Measurements from ENCODE around the gene RBM15.

DNA sequence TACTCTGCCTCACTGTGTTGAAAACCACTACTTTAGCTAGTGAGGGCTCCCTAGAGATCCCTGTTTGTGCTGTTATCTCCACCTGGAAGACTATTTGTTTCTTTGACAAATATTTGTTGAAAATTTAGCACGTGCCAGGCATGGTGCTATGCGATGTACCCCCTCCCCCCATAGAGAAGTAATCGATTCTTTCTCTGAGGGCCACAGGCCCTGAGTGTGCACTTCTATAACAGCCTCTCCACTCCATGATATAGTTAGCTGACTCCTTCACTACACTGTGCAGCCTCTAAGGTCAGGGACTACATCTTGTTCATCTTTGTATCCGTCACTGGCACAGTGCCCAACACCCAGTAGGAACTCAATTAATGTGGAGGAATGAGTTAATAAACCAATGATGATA, 17.3 kb upstream of the RBM15 start:
- no peak for TF ChIP-seq KMT2B (CRISPR knock-in tag; IDR thresholded peaks at IDR 0.05)
- TF ChIP-seq PCBP2 (optimal IDR thresholded peaks at IDR 0.05; ENCODE audit: low read depth, low read length, poor library complexity, severe bottlenecking), result no peak
- TF ChIP-seq, protein P1, sequence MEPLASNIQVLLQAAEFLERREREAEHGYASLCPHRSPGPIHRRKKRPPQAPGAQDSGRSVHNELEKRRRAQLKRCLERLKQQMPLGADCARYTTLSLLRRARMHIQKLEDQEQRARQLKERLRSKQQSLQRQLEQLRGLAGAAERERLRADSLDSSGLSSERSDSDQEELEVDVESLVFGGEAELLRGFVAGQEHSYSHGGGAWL (CRISPR knock-in tag; IDR thresholded peaks at IDR 0.05), result no peak
- no peak for TF ChIP-seq EZH2 (conservative IDR thresholded peaks at IDR 0.05; ENCODE audit: low read depth, low read length)
- TF ChIP-seq TOE1 (CRISPR knock-in tag; IDR thresholded peaks at IDR 0.05), result no peak
- TF ChIP-seq, protein P2, sequence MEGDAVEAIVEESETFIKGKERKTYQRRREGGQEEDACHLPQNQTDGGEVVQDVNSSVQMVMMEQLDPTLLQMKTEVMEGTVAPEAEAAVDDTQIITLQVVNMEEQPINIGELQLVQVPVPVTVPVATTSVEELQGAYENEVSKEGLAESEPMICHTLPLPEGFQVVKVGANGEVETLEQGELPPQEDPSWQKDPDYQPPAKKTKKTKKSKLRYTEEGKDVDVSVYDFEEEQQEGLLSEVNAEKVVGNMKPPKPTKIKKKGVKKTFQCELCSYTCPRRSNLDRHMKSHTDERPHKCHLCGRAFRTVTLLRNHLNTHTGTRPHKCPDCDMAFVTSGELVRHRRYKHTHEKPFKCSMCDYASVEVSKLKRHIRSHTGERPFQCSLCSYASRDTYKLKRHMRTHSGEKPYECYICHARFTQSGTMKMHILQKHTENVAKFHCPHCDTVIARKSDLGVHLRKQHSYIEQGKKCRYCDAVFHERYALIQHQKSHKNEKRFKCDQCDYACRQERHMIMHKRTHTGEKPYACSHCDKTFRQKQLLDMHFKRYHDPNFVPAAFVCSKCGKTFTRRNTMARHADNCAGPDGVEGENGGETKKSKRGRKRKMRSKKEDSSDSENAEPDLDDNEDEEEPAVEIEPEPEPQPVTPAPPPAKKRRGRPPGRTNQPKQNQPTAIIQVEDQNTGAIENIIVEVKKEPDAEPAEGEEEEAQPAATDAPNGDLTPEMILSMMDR (CRISPR knock-in tag; IDR thresholded peaks at IDR 0.05), result no peak
- TF ChIP-seq MATR3 (CRISPR knock-in tag; IDR thresholded peaks at IDR 0.05), result no peak
- TF ChIP-seq, protein P3, sequence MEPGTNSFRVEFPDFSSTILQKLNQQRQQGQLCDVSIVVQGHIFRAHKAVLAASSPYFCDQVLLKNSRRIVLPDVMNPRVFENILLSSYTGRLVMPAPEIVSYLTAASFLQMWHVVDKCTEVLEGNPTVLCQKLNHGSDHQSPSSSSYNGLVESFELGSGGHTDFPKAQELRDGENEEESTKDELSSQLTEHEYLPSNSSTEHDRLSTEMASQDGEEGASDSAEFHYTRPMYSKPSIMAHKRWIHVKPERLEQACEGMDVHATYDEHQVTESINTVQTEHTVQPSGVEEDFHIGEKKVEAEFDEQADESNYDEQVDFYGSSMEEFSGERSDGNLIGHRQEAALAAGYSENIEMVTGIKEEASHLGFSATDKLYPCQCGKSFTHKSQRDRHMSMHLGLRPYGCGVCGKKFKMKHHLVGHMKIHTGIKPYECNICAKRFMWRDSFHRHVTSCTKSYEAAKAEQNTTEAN (CRISPR knock-in tag; conservative IDR thresholded peaks at IDR 0.05), result no peak
- TF ChIP-seq, protein P4, sequence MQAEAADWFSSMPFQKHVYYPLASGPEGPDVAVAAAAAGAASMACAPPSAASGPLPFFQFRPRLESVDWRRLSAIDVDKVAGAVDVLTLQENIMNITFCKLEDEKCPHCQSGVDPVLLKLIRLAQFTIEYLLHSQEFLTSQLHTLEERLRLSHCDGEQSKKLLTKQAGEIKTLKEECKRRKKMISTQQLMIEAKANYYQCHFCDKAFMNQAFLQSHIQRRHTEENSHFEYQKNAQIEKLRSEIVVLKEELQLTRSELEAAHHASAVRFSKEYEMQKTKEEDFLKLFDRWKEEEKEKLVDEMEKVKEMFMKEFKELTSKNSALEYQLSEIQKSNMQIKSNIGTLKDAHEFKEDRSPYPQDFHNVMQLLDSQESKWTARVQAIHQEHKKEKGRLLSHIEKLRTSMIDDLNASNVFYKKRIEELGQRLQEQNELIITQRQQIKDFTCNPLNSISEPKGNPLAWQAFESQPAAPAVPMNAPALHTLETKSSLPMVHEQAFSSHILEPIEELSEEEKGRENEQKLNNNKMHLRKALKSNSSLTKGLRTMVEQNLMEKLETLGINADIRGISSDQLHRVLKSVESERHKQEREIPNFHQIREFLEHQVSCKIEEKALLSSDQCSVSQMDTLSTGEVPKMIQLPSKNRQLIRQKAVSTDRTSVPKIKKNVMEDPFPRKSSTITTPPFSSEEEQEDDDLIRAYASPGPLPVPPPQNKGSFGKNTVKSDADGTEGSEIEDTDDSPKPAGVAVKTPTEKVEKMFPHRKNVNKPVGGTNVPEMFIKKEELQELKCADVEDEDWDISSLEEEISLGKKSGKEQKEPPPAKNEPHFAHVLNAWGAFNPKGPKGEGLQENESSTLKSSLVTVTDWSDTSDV (CRISPR knock-in tag; IDR thresholded peaks at IDR 0.05), result no peak
- no peak for TF ChIP-seq MTA1 (CRISPR knock-in tag; IDR thresholded peaks at IDR 0.05; ENCODE audit: borderline replicate concordance)
- TF ChIP-seq NFIC (IDR thresholded peaks at IDR 0.05; ENCODE audit: low read length), result no peak
- TF ChIP-seq ZNF124 (CRISPR knock-in tag; IDR thresholded peaks at IDR 0.05), result no peak

All from HepG2 (cell line).